GM19239 (cell line): ENCODE results near the gene HEBP2.

ENCODE experiments used
- DNase-seq: peaks from one replicate; pipeline ENCODE4 v3.0.0; 2011; ENCODE audit warnings: low spot score; ENCODE audit not compliant: insufficient read length
- FAIRE-seq: peaks from 2 replicates; lab custom pipeline; 2011; peaks lifted over from hg19 to GRCh38; lab: Jason Lieb, UNC

The HEBP2 gene

GRCh38 chr6:138446821-138447220 is 42.8 kb downstream of the HEBP2 start:
- FAIRE-seq (no peak), DNase-seq (no peak)

GRCh38 chr6:138450445-138450844 is 46.4 kb downstream of the HEBP2 start:
- peak; percentile 63 for FAIRE-seq

GRCh38 chr6:138451043-138451442 is 47.0 kb downstream of the HEBP2 start:
- DNase-seq, result no peak
- FAIRE-seq, result no peak

More at GRCh38 chr6:138450445-138450844, 46.4 kb downstream of the HEBP2 start:
- DNase-seq, result no peak

- DNase-seq (no peak), FAIRE-seq (peak; percentile 55)
These were observed 51.1 kb downstream of the HEBP2 start for GRCh38 chr6:138454981-138455706.

- DNase-seq (peak; percentile 48), FAIRE-seq (peak; percentile 99)
These were observed 51.9 kb downstream of the HEBP2 start for GRCh38 chr6:138455746-138456400.

GRCh38 chr6:138456401-138456790 is 52.4 kb downstream of the HEBP2 start:
- DNase-seq (no peak), FAIRE-seq (no peak)

- FAIRE-seq (no peak), DNase-seq (no peak)
These were observed 57.6 kb downstream of the HEBP2 start for GRCh38 chr6:138461647-138462046.

GRCh38 chr6:138464085-138464484 is 60.1 kb downstream of the HEBP2 start:
- DNase-seq, result no peak
- FAIRE-seq, result no peak

GRCh38 chr6:138465007-138465645 is 61.1 kb downstream of the HEBP2 start:
- FAIRE-seq, result no peak
- no peak for DNase-seq

- DNase-seq, result no peak
- no peak for FAIRE-seq
These were observed 63.9 kb downstream of the HEBP2 start for GRCh38 chr6:138467901-138468300.

GRCh38 chr6:138468320-138469015 is 64.4 kb downstream of the HEBP2 start:
- no peak for DNase-seq

More at GRCh38 chr6:138468320-138469015, 64.4 kb downstream of the HEBP2 start:
- FAIRE-seq, result no peak
